ENCODE data around the gene RAX.

- TF ChIP-seq CTCF (IDR thresholded peaks at IDR 0.05; ENCODE audit: low read depth, low read length) (no peak), EZH2phosphoT487 (IDR thresholded peaks at IDR 0.05; ENCODE audit: low read depth) (no peak)
These were observed 44.1 kb downstream of the RAX start for GRCh38 chr18:59229191-59229590.
